ENCODE measurements around the gene SPON2.
A peak's percentile ranks its signal among the peaks of the same experiment; 100 is the strongest.
"Not testable (repeated sequence)": the region's sequence is repeated elsewhere in the genome, so short reads cannot be mapped to it uniquely, and the experiment has no call there.

Gene SPON2

GRCh38 chr4:1137063-1137776 is 35.2 kb downstream of the SPON2 start:
- no peak overlapping the region for H3K4me3 ChIP-seq (ENCODE audit: low read length)
- no peaks in the 10 kb centered on the region for H3K27me3 ChIP-seq (ENCODE audit: control insufficient read depth, insufficient read depth, low read length)
- no peak for DNase-seq (ENCODE audit: low read depth, low spot score)
- no peaks in the 10 kb centered on the region for H3K9me3 ChIP-seq (ENCODE audit: control insufficient read depth, insufficient read depth, low read length)
- no peaks in the 10 kb centered on the region for H3K36me3 ChIP-seq (ENCODE audit: control insufficient read depth, insufficient read depth, low read length)
- no peaks in the 10 kb centered on the region for H3K4me1 ChIP-seq (ENCODE audit: control insufficient read depth, insufficient read depth, low read length)
- no peak overlapping the region for H3K27ac ChIP-seq (ENCODE audit: low read length)
- WGBS (ENCODE audit: insufficient coverage, insufficient read length) = no CpG with 5 or more reads among the region's 8 CpGs

GRCh38 chr4:1136048-1136447 is 36.3 kb downstream of the SPON2 start:
- Histone ChIP-seq H3K27me3 (ENCODE audit: control insufficient read depth, insufficient read depth, low read length) (no peaks in the 10 kb centered on the region), H3K27ac (ENCODE audit: low read length) (no peak overlapping the region), H3K4me1 (ENCODE audit: control insufficient read depth, insufficient read depth, low read length) (no peaks in the 10 kb centered on the region), H3K9me3 (ENCODE audit: control insufficient read depth, insufficient read depth, low read length) (no peaks in the 10 kb centered on the region), H3K4me3 (ENCODE audit: low read length) (no peak overlapping the region), H3K36me3 (ENCODE audit: control insufficient read depth, insufficient read depth, low read length) (no peaks in the 10 kb centered on the region)
- no CpG with 5 or more reads among the region's 4 CpGs for WGBS (ENCODE audit: insufficient coverage, insufficient read length)
- DNase-seq (ENCODE audit: low read depth, low spot score) = no peak

- Histone ChIP-seq H3K4me3 (ENCODE audit: low read length) (no peak overlapping the region), H3K27me3 (ENCODE audit: control insufficient read depth, insufficient read depth, low read length) (no peaks in the 10 kb centered on the region), H3K36me3 (ENCODE audit: control insufficient read depth, insufficient read depth, low read length) (no peaks in the 10 kb centered on the region), H3K4me1 (ENCODE audit: control insufficient read depth, insufficient read depth, low read length) (no peaks in the 10 kb centered on the region), H3K27ac (ENCODE audit: low read length) (no peak overlapping the region), H3K9me3 (ENCODE audit: control insufficient read depth, insufficient read depth, low read length) (no peaks in the 10 kb centered on the region)
- WGBS (ENCODE audit: insufficient coverage, insufficient read length) = no CpG with 5 or more reads among the region's 8 CpGs
- DNase-seq (ENCODE audit: low read depth, low spot score) = no peak
These were observed 39.4 kb downstream of the SPON2 start for GRCh38 chr4:1133033-1133432.

GRCh38 chr4:1130316-1131186 is 41.8 kb downstream of the SPON2 start:
- Histone ChIP-seq H3K27me3 (ENCODE audit: control insufficient read depth, insufficient read depth, low read length) (no peaks in the 10 kb centered on the region), H3K4me1 (ENCODE audit: control insufficient read depth, insufficient read depth, low read length) (no peaks in the 10 kb centered on the region), H3K9me3 (ENCODE audit: control insufficient read depth, insufficient read depth, low read length) (no peaks in the 10 kb centered on the region), H3K4me3 (ENCODE audit: low read length) (no peak overlapping the region), H3K27ac (ENCODE audit: low read length) (no peak overlapping the region), H3K36me3 (ENCODE audit: control insufficient read depth, insufficient read depth, low read length) (no peaks in the 10 kb centered on the region)
- no CpG with 5 or more reads among the region's 13 CpGs for WGBS (ENCODE audit: insufficient coverage, insufficient read length)
- peak; percentile 37 for DNase-seq (ENCODE audit: low read depth, low spot score)

- DNase-seq (ENCODE audit: low read depth, low spot score) = no peak
- Histone ChIP-seq H3K36me3 (ENCODE audit: control insufficient read depth, insufficient read depth, low read length) (no peaks in the 10 kb centered on the region), H3K27me3 (ENCODE audit: control insufficient read depth, insufficient read depth, low read length) (no peaks in the 10 kb centered on the region), H3K4me3 (ENCODE audit: low read length) (no peak overlapping the region), H3K4me1 (ENCODE audit: control insufficient read depth, insufficient read depth, low read length) (no peaks in the 10 kb centered on the region), H3K27ac (ENCODE audit: low read length) (no peak overlapping the region), H3K9me3 (ENCODE audit: control insufficient read depth, insufficient read depth, low read length) (no peaks in the 10 kb centered on the region)
- WGBS (ENCODE audit: insufficient coverage, insufficient read length) = no CpG with 5 or more reads among the region's 1 CpG
These were observed 45.9 kb downstream of the SPON2 start for GRCh38 chr4:1126506-1126905.

GRCh38 chr4:1125466-1125865 is 46.9 kb downstream of the SPON2 start:
- no CpG with 5 or more reads among the region's 4 CpGs for WGBS (ENCODE audit: insufficient coverage, insufficient read length)
- not testable (repeated sequence) for H3K36me3 ChIP-seq (ENCODE audit: control insufficient read depth, insufficient read depth, low read length); H3K27me3 ChIP-seq (ENCODE audit: control insufficient read depth, insufficient read depth, low read length); H3K9me3 ChIP-seq (ENCODE audit: control insufficient read depth, insufficient read depth, low read length); H3K4me3 ChIP-seq (ENCODE audit: low read length); H3K27ac ChIP-seq (ENCODE audit: low read length); H3K4me1 ChIP-seq (ENCODE audit: control insufficient read depth, insufficient read depth, low read length); DNase-seq (ENCODE audit: low read depth, low spot score)

GRCh38 chr4:1124818-1125217 is 47.6 kb downstream of the SPON2 start:
- Histone ChIP-seq H3K4me3 (ENCODE audit: low read length) (no peak overlapping the region), H3K27me3 (ENCODE audit: control insufficient read depth, insufficient read depth, low read length) (no peaks in the 10 kb centered on the region), H3K9me3 (ENCODE audit: control insufficient read depth, insufficient read depth, low read length) (no peaks in the 10 kb centered on the region), H3K27ac (ENCODE audit: low read length) (no peak overlapping the region), H3K4me1 (ENCODE audit: control insufficient read depth, insufficient read depth, low read length) (no peaks in the 10 kb centered on the region), H3K36me3 (ENCODE audit: control insufficient read depth, insufficient read depth, low read length) (no peaks in the 10 kb centered on the region)
- no CpG with 5 or more reads among the region's 4 CpGs for WGBS (ENCODE audit: insufficient coverage, insufficient read length)
- DNase-seq (ENCODE audit: low read depth, low spot score) = no peak

GRCh38 chr4:1122505-1122904 is 49.9 kb downstream of the SPON2 start:
- Histone ChIP-seq H3K4me3 (ENCODE audit: low read length) (no peak overlapping the region), H3K36me3 (ENCODE audit: control insufficient read depth, insufficient read depth, low read length) (no peaks in the 10 kb centered on the region), H3K27me3 (ENCODE audit: control insufficient read depth, insufficient read depth, low read length) (no peaks in the 10 kb centered on the region), H3K4me1 (ENCODE audit: control insufficient read depth, insufficient read depth, low read length) (no peaks in the 10 kb centered on the region), H3K9me3 (ENCODE audit: control insufficient read depth, insufficient read depth, low read length) (no peaks in the 10 kb centered on the region), H3K27ac (ENCODE audit: low read length) (no peak overlapping the region)
- WGBS (ENCODE audit: insufficient coverage, insufficient read length) = no CpG with 5 or more reads among the region's 3 CpGs
- DNase-seq (ENCODE audit: low read depth, low spot score) = no peak
